B cell (primary cell): Measurements from ENCODE around the gene NUP88. TPM values are rescaled to one million over a fixed set of nuclear protein-coding genes. Genes with fewer than 3 reads are reported as not detected.

ENCODE experiments used
- ATAC-seq: fragments of 200-7000 bp; cut with Tn5 transposase; one replicate; pipeline ENCODE4 v1.10.0; 2021; ENCODE audit warnings: low read depth, mild to moderate bottlenecking, moderate number of reproducible peaks, moderate library complexity
- CTCF ChIA-PET: fragments of 350-600 bp; sonication (Branson Sonifier 250); formaldehyde crosslinking; loops from one replicate; lab custom pipeline; 2021; ENCODE audit warnings: antibody characterized with exemption, inconsistent platforms; lab: Charles Lee
- POLR2A ChIA-PET: fragments of 350-600 bp; sonication (Branson Sonifier 250); formaldehyde crosslinking; loops from one replicate; lab custom pipeline; 2021; ENCODE audit warnings: antibody characterized with exemption; lab: Charles Lee
- DNase-seq: peaks from one replicate; pipeline ENCODE4 v3.0.0; 2013
- H2AFZ ChIP-seq: 2 replicates; pipeline ENCODE4 v1.6.1; 2012; ENCODE audit warnings: mild to moderate bottlenecking, low read depth, low read length; ENCODE audit not compliant: insufficient read depth, poor library complexity, severe bottlenecking
- H3K27ac ChIP-seq, 2 donors: 1 replicate in 1 of 2; 2 replicates in 1 of 2; pipeline ENCODE4 v1.5.1; 2012 to 2013; ENCODE audit warnings: low read length in 2 of 2, mild to moderate bottlenecking in 2 of 2, moderate library complexity in 1 of 2
- H3K27me3 ChIP-seq, 4 experiments: fragments of 200-600 bp in 1 of 4; sonication (generic) in 1 of 4; replicated peaks in 1 of 4; 1 replicate in 2 of 4; 2 replicates in 2 of 4; pipeline versions ENCODE4 v1.6.1 to v1.7.0; 2013 to 2016; ENCODE audit warnings: low read length in 3 of 4, mild to moderate bottlenecking in 2 of 4, mixed read lengths in 1 of 4, moderate library complexity in 1 of 4; ENCODE audit not compliant: insufficient read depth in 4 of 4, control insufficient read depth in 3 of 4; ENCODE audit errors: control extremely low read depth in 1 of 4
- H3K36me3 ChIP-seq, 2 experiments: replicated peaks in 1 of 2; 1 replicate in 1 of 2; 2 replicates in 1 of 2; pipeline versions ENCODE4 v1.6.1 to v1.7.1; 2013; ENCODE audit warnings: low read length in 1 of 2; ENCODE audit not compliant: insufficient read depth in 2 of 2, control insufficient read depth in 1 of 2; ENCODE audit errors: control extremely low read depth in 1 of 2, extremely low read depth in 1 of 2
- H3K4me1 ChIP-seq, 2 donors: fragments of 200-600 bp in 1 of 2; sonication (generic) in 1 of 2; 1 replicate in 1 of 2; 2 replicates in 1 of 2; pipeline versions ENCODE4 v1.5.1 to v1.6.1; 2013 to 2017; ENCODE audit warnings: low read length in 2 of 2; ENCODE audit not compliant: control insufficient read depth in 2 of 2, insufficient read depth in 2 of 2
- H3K4me2 ChIP-seq: replicated peaks from 2 replicates; pipeline ENCODE3; 2012; ENCODE audit warnings: mild to moderate bottlenecking, low read depth, low read length; ENCODE audit not compliant: poor library complexity, severe bottlenecking
- H3K4me3 ChIP-seq, 5 experiments: fragments of 200-600 bp in 1 of 5; sonication (generic) in 1 of 5; 1 replicate in 3 of 5; 2 replicates in 2 of 5; pipeline versions ENCODE4 v1.5.1 to v1.7.0; 2011 to 2016; ENCODE audit warnings: low read length in 4 of 5, mild to moderate bottlenecking in 4 of 5, low read depth in 2 of 5, control low read depth in 1 of 5, moderate library complexity in 1 of 5; ENCODE audit not compliant: insufficient read depth in 1 of 5; ENCODE audit errors: control extremely low read depth in 1 of 5, extremely low read depth in 1 of 5
- H3K79me2 ChIP-seq: fragments of 200-600 bp; sonication (generic); one replicate; pipeline ENCODE4 v1.6.0; 2016; ENCODE audit warnings: low read length; ENCODE audit not compliant: control insufficient read depth, insufficient read depth
- H3K9ac ChIP-seq: fragments of 200-600 bp; sonication (generic); 2 replicates; pipeline ENCODE4 v1.6.1; 2017; ENCODE audit warnings: mild to moderate bottlenecking, low read length, moderate library complexity
- H3K9me3 ChIP-seq, 3 donors: one replicate each; pipeline versions ENCODE4 v1.6.1 to v1.7.1; 2013; ENCODE audit warnings: low read length in 2 of 3; ENCODE audit not compliant: control insufficient read depth in 2 of 3, insufficient read depth in 1 of 3; ENCODE audit errors: control extremely low read depth in 1 of 3
- H4K20me1 ChIP-seq: 2 replicates; pipeline ENCODE4 v1.6.0; 2012; ENCODE audit warnings: mild to moderate bottlenecking, low read length; ENCODE audit not compliant: insufficient read depth, control insufficient read depth, poor library complexity, severe bottlenecking
- H3K27ac Mint-ChIP-seq: one replicate; pipeline ENCODE4 v1.8.0; 2021; ENCODE audit warnings: mixed read lengths
- H3K27me3 Mint-ChIP-seq: one replicate; pipeline ENCODE4 v1.8.0; 2021; ENCODE audit warnings: mixed read lengths
- H3K4me1 Mint-ChIP-seq: one replicate; pipeline ENCODE4 v1.8.0; 2021; ENCODE audit warnings: mixed read lengths
- H3K4me3 Mint-ChIP-seq: one replicate; pipeline ENCODE4 v1.8.0; 2021; ENCODE audit warnings: mixed read lengths
- H3K9me3 Mint-ChIP-seq: one replicate; pipeline ENCODE4 v1.8.0; 2022; ENCODE audit warnings: mixed read lengths; ENCODE audit not compliant: insufficient read depth
- CTCF ChIP-seq: fragments of 200-600 bp; IDR thresholded peaks from one replicate; pipeline ENCODE4 v1.8.0; 2022; ENCODE audit warnings: antibody characterized with exemption, mild to moderate bottlenecking
- EZH2 ChIP-seq: IDR thresholded peaks from 2 replicates; pipeline ENCODE4 v1.6.1; 2012; ENCODE audit warnings: borderline replicate concordance, low read depth, mild to moderate bottlenecking, moderate library complexity, low read length; ENCODE audit not compliant: insufficient read depth, poor library complexity, severe bottlenecking
- WGBS: methylation state at CpG from one replicate; pipeline ENCODE4 v1.1.5; 2013; ENCODE audit warnings: missing lambda C conversion rate; ENCODE audit not compliant: insufficient coverage; 5-methylcytosine and 5-hydroxymethylcytosine counted together
- intact Hi-C: fragments of 100-400 bp; cut with micrococcal nuclease; formaldehyde crosslinking; loops from one replicate; pipeline ENCODE4 v1.10.0; 2022
- polyA plus RNA-seq: library from polyadenylated mRNA; depleted of rRNA; stranded (reverse); fragments of >200 nt; gene quantifications from 2 replicates; pipeline ENCODE4 v1.2.3, GENCODE V29; 2012
- total RNA-seq, 2 donors: library from RNA; stranded (reverse); fragments of 120-200 nt in 1 of 2; gene quantifications; 1 replicate in 1 of 2; 2 replicates in 1 of 2; pipeline versions ENCODE4 v1.2.3 to v1.2.4, GENCODE V29; 2013 to 2022

NUP88 gene
- total and polyA plus RNA-seq, 2 donors (not counting 1 experiment from before 2014, with no cell fraction given), result 214 to 221 TPM

GRCh38 chr17:5467416-5467815, 48.0 kb upstream of the NUP88 start:
- peaks cover 6% of the 10 kb centered on the region for H4K20me1 ChIP-seq
- ChIA-PET CTCF (no interaction called here), POLR2A (no interaction called here)
- H3K9ac ChIP-seq, result peak overlapping the region; percentile 85
- peaks cover 0 to 1% of the 10 kb centered on the region in 2 experiments for H3K36me3 ChIP-seq
- H3K79me2 ChIP-seq, result peaks cover 69% of the 10 kb centered on the region
- WGBS, result 17% methylated on average over 8 of the region's 8 CpGs
- no peak overlapping the region for H3K27ac ChIP-seq
- no peaks in the 10 kb centered on the region for H3K9me3 ChIP-seq
- peak overlapping the region; percentile 90 for H3K4me3 Mint-ChIP-seq
- ATAC-seq (no peak), DNase-seq (no peak)
- H2AFZ ChIP-seq, result peak overlapping the region; percentile 78
- peaks cover 11 to 20% of the 10 kb centered on the region in 2 donors for H3K4me1 ChIP-seq
- H3K4me2 ChIP-seq, result peak overlapping the region; percentile 89
- no peak for TF ChIP-seq EZH2
- TF ChIP-seq CTCF, result no peak
- peak overlapping the region in 4 of 5 experiments; percentile 82 to 94 (median 90) for H3K4me3 ChIP-seq
- H3K9me3 Mint-ChIP-seq, result no peaks in the 10 kb centered on the region
- no peak overlapping the region for H3K27ac Mint-ChIP-seq
- H3K27me3 ChIP-seq, result no peaks in the 10 kb centered on the region
- intact Hi-C loops, result no loop called here
- no peaks in the 10 kb centered on the region for H3K27me3 Mint-ChIP-seq
- H3K4me1 Mint-ChIP-seq, result peaks cover 29% of the 10 kb centered on the region

- H3K9me3 ChIP-seq, result no peaks in the 10 kb centered on the region
- H2AFZ ChIP-seq, result no peak overlapping the region
- H3K4me1 ChIP-seq, result peaks cover 11 to 20% of the 10 kb centered on the region in 2 donors
- WGBS, result 92% methylated on average over 3 of the region's 4 CpGs
- no peak for TF ChIP-seq CTCF
- TF ChIP-seq EZH2, result no peak
- DNase-seq (no peak), ATAC-seq (no peak)
- intact Hi-C loops, result no loop called here
- no peak overlapping the region for H3K9ac ChIP-seq
- no peak overlapping the region for H3K4me2 ChIP-seq
- peaks cover 2 to 5% of the 10 kb centered on the region in 2 experiments for H3K36me3 ChIP-seq
- H3K4me3 ChIP-seq, result no peak overlapping the region
- H4K20me1 ChIP-seq, result peaks cover 6% of the 10 kb centered on the region
- H3K27ac ChIP-seq, result no peak overlapping the region
- ChIA-PET POLR2A (no interaction called here), CTCF (interaction anchor here (0.8 kb wide), 1 partner anchor 27 kb away, joined by 3 read pairs; the partner anchor contains the start of gene C1QBP)
- H3K27me3 ChIP-seq, result no peaks in the 10 kb centered on the region
- Mint-ChIP-seq H3K9me3 (no peaks in the 10 kb centered on the region), H3K27me3 (no peaks in the 10 kb centered on the region), H3K4me3 (no peak overlapping the region), H3K27ac (no peak overlapping the region), H3K4me1 (peaks cover 29% of the 10 kb centered on the region)
- peaks cover 72% of the 10 kb centered on the region for H3K79me2 ChIP-seq
Observed at GRCh38 chr17:5466295-5466694, 46.8 kb upstream of the NUP88 start.
